ENCODE data around the gene IKBKE.

IKBKE gene

GRCh38 chr1:206469933-206470691 is at the start of gene IKBKE:
Gene IKBKE, plus strand, starts transcription at chr1:206470476. Its CDS starts 2,752 bp downstream, at chr1:206473228.
- DNase-seq (ENCODE audit: low read depth in 2 of 2): peak; percentile 24 to 25

DNA sequence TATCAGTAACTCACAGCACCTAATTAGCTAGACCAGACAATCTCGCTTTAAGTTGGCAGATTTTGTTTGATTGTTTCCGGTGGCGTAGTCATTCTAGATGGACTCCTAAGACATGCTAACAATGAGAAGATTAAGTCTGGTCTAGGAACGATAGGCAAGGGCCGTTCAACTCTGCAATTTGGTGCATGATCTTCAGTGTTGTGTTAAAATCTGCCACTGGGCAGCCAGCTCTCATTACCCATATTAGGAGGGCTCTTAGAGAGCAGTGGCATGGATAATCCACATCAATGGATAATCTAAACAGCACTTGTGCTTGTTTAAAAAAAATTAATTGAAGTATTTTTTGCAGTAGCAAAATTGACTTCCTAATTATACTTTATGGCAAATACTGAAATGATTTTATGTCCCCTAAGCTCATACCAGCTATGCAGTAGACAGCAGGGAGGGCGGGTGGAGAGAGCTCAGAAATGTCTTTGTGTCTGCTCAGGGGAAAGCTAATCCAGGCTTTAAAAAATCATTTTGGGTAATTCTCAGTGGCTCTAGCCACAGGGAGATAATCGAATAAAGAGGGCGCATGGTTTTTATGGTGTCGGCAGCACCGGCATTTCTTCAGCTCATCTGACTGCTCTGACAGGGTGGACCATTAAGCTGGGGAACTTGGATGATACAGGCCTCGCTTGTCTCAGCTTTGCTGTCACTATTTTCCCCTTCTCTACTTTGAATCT is 48.5 kb upstream of the IKBKE start:
- DNase-seq (ENCODE audit: low read depth in 2 of 2): no peak

GRCh38 chr1:206422525-206422924 is 47.8 kb upstream of the IKBKE start:
- no peak for DNase-seq (ENCODE audit: low read depth in 2 of 2)

DNA sequence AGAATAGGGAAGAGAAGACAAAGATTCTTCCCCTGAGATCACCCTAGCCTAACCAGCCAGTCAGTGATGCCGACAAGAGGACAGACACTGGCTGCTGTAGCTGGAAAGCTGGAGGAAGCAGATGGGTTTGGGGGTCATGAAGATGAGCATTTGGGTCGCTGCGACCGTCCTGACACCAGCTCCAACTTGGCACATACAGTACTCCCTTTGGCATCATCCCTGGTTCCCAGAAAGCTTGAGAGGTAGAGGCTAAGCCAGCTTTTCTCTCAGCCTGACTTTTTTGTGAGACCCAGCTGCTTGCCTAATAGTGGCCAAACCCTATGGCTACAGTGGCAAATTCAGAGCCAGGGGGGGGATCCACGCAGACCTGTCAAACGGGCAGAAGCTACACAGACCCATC is 43.0 kb upstream of the IKBKE start:
- no peak for DNase-seq (ENCODE audit: low read depth in 2 of 2)

DNA sequence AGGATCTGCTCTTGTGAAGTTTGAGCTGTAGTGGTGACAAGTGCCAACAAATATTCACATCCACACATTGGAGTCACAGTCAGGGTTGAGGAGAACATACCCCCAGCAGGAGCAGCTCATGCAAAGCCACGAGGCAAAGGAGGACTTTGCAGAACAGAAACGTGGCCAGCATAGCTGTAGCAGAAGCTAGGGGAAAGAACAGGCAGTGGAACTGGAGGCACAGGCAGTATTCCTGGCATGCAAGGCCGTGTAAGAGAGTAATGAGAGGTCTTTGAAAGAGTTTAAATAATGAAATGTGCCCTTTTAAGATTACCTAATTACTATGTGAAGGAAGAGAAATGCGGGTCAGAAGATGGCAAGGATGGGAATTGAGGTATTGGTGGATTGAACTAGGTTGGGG is 40.9 kb upstream of the IKBKE start:
- DNase-seq (ENCODE audit: low read depth in 2 of 2): no peak

DNA sequence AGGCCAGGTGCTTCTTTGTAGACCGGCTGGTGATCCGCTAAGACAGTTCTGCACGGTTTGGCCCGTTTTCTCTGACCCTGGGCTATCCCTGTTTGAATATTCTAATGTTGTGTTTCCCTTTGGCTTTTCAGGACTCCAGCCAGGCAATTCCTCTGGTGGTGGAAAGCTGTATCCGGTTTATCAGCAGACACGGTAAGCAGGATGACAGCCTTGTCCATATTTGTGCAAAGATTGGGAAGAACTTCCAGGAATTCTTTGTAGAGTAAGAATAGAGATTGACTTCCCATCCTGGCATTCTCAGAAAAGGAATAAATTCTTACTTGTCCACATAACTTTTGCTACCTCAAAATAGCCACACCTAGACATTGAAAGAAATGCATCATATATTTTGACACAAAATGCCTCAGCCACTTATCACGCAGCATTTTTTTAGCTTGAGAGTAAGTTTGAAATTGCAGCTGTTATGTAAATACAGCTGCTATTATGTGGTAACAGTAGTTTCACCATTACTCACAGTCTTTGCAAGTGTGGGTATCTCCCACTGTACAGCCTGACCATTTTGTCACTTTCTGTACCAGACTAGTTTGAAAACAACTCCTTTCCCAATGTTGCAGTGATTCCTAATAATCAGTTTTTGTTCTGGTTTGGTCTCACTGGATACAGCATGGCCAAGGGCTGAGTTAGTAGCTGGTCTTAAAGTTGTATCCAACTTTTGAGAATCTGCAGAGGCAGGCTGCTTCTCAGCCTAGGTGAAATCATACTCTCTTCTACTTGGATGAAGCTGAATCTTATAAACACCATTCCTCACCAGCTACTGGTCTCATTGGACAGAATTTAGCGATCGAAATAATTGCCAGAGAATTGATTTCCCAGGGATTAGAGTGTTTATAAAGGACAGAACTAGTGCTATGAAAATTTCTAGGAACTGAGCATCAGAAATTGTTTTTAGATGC is 40.0 kb upstream of the IKBKE start:
- DNase-seq (ENCODE audit: low read depth in 2 of 2): no peak

DNA sequence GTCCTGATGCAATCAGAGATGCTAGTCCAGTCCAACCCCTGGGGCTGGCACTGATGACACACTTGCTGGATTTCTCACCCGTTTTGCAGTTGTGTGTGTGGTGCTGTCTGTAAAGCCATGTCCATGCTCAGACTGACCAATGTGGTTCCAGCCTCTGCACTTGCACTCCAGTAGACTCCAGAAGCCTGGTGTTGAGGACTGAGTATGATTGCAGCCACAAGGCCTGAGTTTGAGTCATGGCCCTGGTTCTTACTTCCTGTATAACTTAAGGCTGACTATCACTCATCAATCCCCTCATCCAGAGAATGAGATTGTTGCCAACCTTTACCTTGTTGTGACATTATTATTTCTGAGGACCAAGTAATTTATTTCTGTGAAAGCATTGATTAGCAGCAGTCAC is 34.8 kb upstream of the IKBKE start:
- DNase-seq (ENCODE audit: low read depth in 2 of 2): no peak

DNA sequence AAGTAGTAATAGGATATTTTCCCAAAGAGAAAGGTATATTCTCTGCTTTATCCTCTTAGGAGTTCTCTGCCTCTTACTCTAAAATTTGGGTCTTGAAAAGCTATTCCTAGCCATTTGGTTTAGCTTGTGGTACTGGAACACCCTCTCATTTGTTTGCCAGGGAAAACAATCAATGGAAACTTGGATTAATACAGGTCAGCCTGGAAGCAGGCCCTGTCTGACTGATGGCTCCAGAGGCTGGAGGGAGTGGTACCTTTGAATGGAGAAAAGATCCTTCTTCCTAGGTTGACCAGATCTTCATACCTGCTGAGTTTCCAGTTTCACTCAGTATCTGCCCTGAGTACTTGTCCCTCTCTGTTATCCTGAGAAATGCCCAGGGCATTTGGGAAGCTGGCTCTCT is 31.7 kb upstream of the IKBKE start:
- no peak for DNase-seq (ENCODE audit: low read depth in 2 of 2)

GRCh38 chr1:206439205-206439604 is 31.1 kb upstream of the IKBKE start:
- DNase-seq (ENCODE audit: low read depth in 2 of 2): no peak

DNA sequence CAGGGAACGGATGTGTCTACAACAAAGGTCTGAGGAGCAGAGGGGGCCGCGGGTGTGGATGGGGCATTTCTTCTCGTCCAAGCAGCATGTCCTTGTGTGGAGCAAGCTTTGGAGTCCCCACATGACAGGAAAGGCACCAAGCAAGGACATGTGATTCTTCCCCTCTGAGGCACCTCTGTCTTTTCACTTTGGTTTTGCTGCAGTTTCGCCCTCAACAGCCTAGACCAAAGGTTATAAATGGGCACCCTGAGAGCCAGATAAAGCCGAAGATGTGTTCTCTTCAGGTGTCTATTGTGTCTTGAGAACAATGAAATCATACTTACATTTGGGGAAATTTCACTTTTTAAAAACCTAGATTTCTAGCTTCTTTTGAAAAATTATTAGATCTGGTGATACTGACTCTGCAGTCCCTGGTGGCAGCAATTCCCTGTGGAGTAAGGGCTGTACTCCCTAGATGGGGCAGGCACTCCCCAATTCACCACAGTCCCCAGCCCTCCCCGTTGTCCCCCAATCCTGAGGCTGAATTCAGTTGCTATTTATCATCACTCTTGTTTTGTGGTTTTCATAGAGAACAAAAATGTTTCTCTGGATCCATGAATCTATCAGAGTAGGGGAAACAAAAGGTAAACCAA is 28.8 kb upstream of the IKBKE start:
- no peak for DNase-seq (ENCODE audit: low read depth in 2 of 2)

GRCh38 chr1:206442101-206442500 is 28.2 kb upstream of the IKBKE start:
- DNase-seq (ENCODE audit: low read depth in 2 of 2): peak in 1 of 2 donors; percentile 26

DNA sequence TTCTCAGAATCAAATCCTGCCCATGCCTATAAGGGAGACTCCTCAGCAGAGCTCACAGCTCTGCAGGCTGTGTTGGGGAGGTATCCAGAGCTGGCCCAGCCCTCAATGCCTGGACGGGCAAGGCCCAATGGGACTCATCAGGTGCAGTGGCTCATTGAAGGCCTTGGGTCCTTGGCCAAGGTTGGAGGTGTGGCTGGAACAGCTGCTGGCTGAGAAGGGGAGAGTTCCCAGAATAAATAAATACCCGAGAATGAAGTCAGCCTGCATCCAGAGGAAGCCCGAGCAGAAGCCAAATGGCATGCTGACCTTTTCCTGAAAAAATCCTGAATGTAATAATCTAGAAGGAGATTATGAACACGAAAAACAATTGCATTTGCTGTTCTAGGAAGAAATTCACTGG is 25.2 kb upstream of the IKBKE start:
- DNase-seq (ENCODE audit: low read depth in 2 of 2): no peak

DNA sequence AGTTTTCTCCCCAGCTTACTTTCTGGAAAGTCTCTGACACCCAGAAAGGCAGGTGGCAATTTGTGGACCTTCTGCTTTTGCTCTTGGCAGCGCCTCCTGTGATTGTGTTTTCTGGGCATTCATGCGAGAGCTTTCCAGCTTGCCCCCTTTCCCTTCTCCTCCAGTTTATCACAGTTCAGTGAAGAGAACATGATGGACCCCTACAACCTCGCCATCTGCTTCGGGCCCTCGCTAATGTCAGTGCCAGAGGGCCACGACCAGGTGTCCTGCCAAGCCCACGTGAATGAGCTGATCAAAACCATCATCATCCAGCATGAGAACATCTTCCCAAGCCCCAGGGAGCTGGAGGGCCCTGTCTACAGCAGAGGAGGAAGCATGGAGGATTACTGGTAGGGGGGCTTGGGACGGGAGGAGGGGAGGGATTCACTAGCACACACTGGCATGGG is 24.3 kb upstream of the IKBKE start:
- DNase-seq (ENCODE audit: low read depth in 2 of 2): no peak

GRCh38 chr1:206446688-206447421 is 23.4 kb upstream of the IKBKE start:
- DNase-seq (ENCODE audit: low read depth in 2 of 2): no peak

- DNase-seq (ENCODE audit: low read depth in 2 of 2): no peak
Observed at GRCh38 chr1:206447422-206447765, 22.9 kb upstream of the IKBKE start.

- DNase-seq (ENCODE audit: low read depth in 2 of 2): no peak
Observed at GRCh38 chr1:206447792-206448191, 22.5 kb upstream of the IKBKE start.

DNA sequence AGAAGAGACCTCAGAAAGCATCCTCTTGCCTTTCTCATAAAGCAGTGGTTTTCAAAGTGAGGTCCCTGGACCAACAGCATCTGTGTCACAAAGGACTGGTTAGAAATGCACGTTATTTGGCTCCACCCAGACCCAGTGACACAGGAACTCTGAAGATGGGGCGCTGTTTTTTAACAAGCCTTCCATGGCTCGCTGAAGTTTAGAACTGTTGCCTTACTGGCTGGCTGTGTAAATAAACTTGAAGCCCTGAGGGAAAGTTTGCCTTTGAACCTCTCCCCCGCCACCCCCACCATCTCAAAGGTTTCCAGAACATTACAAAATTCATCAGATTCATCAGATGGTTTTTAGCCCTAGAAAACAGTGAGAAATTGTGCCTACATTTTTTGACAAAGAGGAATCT is 21.8 kb upstream of the IKBKE start:
- no peak for DNase-seq (ENCODE audit: low read depth in 2 of 2)

GRCh38 chr1:206449565-206449964 is 20.7 kb upstream of the IKBKE start:
- DNase-seq (ENCODE audit: low read depth in 2 of 2): no peak

- no peak for DNase-seq (ENCODE audit: low read depth in 2 of 2)
Observed at GRCh38 chr1:206450281-206450680, 20.0 kb upstream of the IKBKE start.

DNA sequence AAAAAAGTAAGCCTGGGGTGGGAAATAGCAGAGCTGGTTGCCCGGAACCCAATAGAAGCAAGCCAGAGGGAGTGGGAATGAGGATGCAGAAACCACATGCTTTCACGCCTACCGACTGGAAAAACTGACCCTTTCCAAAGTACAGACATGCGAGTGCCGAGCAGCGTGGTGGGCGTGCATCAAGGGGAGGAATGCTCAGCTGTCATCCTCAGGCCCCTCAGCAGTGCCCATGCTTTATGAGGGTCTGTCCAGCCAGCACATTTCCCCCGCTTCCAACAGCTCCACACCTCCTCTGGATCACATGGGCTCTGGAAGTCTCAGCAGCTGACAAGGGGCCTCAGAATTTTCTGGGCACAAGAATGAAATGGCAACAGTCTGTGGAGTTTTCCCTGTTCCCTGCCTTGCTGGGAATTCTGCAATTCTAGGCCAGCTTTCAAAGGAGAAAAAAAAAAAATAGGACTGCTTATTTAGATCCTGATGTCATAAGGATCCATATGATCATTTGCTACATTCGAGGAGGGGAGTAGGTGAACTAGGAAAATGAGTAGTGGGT is 19.1 kb upstream of the IKBKE start:
- no peak for DNase-seq (ENCODE audit: low read depth in 2 of 2)

DNA sequence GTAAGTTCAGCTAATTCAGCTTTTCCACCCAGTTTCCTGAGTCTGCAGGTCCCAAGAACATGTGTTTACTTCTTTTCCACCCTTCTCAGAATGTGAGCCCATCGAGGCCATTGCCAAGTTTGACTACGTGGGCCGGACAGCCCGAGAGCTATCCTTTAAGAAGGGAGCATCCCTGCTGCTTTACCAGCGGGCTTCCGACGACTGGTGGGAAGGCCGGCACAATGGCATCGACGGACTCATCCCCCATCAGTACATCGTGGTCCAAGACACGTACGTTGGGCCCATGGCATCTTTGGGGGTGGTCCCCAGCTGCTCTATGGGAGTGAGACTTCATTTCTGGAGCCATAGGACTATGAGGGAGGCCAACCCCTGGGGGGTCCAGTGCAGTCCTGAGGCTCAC is 17.2 kb upstream of the IKBKE start:
- no peak for DNase-seq (ENCODE audit: low read depth in 2 of 2)

All from stimulated activated CD8-positive, alpha-beta memory T cell treated with anti-CD3 and anti-CD28 coated beads, Interleukin-15, amount 100 ng/mL, for 48 hours (primary cell).